GM19468 (cell line): Measurements from ENCODE around the gene RAP2B.
"Not testable (repeated sequence)": the region's sequence is repeated elsewhere in the genome, so short reads cannot be mapped to it uniquely, and the experiment has no call there.

ENCODE experiments used
- ATAC-seq: cut with Tn5 transposase; IDR thresholded peaks from one replicate; pipeline ENCODE4 v1.9.1; 2021; ENCODE audit warnings: mild to moderate bottlenecking, moderate library complexity, moderate number of reproducible peaks; ENCODE audit not compliant: unreplicated experiment; ENCODE audit errors: extremely low read depth

Gene RAP2B

DNA sequence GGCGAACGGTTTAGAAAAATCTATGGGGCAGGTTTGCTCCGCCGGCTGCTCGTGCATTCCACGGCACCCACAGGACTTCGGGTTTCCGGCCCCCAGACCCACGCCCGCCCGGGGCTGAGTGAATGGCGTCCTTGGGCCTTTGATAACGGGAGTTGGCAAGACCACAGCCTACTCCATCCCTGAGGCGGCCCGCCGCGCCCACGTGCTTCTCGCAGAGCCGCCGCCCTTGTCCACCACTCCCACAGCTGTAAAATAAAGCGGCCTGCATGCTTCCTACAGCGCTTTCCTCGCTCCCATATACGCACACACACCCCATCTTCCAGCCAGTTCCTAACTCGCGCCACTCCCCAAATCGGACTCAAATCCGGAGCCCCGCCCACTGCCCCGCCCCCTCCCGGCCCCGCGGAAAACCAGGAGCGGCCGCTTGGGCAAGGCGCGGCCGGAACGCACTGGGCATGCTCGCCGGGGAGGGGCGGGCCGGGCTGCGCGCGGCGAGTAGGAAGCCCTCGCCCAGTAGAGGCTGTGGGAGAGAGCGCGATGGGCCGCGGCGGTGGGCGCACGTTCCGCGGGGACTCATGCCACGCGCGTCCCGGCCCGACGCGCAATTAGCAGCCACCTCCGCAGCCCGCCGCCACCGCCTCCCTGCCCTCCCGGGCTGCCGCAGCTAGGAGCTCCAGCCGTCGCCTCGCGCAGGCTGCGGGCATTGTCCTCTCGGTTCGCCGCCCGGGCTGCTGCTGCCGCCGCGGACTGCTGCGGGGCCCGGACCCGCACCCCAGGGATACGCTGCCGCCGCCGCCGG is at the start of gene RAP2B:
RAP2B (plus strand) TSS at position 513 of the 799 bp plus-strand sequence. CDS start 468 bp downstream, outside the sequence.
- ATAC-seq, result peak; percentile 31

DNA sequence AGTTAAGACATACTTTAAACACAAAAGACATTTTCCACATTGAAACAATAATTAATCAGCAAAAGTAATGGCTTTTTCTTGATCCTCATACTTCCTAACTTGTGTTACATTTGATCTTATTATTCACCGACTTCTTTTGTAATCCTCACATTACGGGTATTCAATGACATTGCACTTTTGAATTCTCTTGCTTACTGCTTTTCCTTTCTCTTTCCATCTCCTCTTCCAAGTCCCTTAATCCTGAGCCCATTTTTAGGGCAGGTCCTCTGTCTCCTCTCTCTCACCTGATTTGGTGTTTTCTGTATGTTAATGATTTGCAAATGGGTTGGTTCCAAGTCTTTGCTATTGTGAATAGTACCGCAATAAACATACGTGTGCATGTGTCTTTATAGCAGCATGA is 48.5 kb upstream of the RAP2B start:
- no peak for ATAC-seq

DNA sequence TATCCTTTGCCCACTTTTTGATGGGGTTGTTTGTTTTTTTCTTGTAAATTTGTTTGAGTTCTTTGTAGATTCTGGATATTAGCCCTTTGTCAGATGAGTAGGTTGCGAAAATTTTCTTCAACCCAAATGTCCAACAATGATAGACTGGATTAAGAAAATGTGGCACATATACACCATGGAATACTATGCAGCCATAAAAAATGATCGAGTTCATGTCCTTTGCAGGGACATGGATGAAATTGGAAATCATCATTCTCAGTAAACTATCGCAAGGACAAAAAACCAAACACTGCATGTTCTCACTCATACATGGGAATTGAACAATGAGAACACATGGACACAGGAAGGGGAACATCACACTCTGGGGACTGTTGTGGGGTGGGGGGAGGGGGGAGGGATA is 47.8 kb upstream of the RAP2B start:
- ATAC-seq, result not testable (repeated sequence)

DNA sequence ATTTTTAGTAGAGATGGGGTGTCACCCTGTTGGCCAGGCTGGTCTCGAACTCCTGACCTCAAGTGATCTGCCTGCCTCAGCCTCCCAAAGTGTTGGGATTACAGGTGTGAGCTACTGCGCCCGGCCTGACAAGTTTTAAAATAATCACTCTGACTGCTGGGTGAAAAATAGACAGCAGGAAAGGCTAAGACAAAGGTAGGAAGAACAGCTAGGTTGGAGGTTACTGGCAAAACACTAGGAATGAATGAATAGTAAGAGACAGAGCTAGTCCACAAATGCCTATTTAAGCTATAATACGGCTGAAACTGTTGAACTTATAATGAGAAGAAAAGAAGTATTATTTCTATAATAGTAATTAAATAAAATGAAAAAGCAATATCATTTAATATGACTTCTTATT is 46.7 kb upstream of the RAP2B start:
- no peak for ATAC-seq

- ATAC-seq, result no peak
These were observed 34.2 kb upstream of the RAP2B start for GRCh38 chr3:153127788-153128187.

DNA sequence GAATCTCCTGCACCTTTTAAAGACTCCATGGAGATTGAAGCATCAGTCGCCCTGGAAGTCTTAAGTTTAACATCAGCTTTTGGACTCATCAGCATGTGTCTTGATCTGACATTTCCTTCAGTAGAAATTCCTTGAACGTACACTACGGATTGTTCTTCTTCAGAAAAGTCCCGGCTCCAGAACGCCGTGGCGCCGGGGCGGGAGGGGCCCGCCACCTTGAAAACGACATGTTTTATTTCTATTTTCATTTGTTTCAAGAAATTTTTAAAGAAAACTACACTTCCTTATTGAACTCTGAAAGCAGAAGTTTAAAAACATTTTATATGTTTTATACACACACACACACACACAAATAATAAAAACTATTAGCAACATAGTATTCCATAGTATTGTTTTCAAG is 32.6 kb upstream of the RAP2B start:
- ATAC-seq, result no peak

DNA sequence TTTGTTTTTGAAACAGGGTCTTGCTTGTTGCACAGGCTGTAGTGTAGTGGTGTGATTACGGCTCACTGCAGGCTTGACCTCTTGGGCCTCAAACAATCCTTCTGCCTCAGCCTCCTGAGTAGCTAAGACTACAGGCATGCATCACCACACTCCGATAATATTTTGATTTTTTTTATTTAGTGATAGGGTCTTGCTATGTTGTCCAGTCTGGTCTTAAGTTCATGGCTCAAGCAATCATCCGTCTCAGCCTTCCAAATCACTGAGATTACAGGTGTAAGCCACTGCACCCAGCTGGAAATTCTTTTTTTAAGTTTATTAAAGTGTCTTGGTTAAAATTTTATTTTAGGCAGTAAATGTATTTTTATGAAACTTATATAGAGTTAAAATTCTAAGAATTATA is 32.2 kb upstream of the RAP2B start:
- ATAC-seq, result no peak

GRCh38 chr3:153130312-153130977 is 31.6 kb upstream of the RAP2B start:
- peak; percentile 60 for ATAC-seq

DNA sequence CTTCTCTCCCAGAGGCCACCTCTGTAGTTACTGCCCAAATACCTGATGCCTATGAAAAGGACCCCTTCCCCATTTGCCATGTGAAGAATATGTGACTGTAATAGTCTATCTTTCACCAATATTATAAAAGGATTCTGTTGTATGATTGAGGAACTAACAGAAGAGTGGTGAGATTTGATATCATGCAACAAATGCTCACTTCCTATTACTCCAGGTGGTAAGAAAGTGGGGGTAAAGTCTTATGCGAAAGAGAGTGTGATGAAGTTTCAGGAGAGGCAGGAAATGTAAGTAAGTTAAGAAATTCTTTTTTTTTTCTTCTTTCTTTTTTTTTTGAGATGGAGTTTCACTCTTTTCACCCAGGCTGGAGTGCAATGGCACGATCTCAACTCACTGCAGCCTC is 24.4 kb upstream of the RAP2B start:
- peak; percentile 31 for ATAC-seq

GRCh38 chr3:153138276-153139210 is 23.5 kb upstream of the RAP2B start:
- ATAC-seq, result peak; percentile 57

DNA sequence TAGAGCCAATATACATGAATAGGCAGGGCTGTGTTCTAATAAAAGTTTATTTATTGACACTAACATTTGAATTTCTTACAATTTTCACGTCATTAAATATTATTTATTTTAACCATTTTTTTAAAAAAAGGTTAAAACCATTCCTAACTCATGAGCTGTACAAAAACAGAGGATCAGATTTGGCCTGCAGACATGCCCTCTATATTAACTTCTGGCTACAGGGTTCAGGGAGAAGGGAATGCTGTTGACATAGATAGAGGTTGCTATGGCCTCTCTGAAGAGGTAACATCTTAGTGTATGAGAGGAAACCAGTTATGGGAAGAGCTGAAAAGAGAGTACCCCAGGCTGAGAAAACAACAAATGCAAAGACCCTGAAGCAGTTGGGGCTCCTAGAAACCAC is 19.1 kb upstream of the RAP2B start:
- no peak for ATAC-seq

- ATAC-seq, result no peak
These were observed 18.0 kb upstream of the RAP2B start for GRCh38 chr3:153144071-153144470.

- no peak for ATAC-seq
These were observed 17.2 kb upstream of the RAP2B start for GRCh38 chr3:153144779-153145178.

DNA sequence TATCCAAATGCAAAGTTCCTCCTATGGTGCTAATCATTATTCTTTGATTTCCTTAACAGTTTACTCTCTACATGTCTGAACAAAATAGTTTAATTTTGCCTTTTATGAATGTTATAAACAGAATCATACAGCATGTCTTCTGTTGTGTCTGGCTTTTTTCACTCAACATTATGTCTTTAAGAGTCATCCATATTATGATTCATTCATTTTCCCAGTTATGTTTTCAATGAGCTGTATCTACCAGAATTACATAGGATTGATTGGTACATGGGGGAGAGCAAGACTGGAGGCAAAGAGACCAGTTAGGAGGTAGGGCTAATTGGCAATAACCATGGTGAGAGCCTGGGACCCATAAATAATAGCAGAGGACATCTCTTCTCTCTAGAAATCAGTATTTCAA is 16.6 kb upstream of the RAP2B start:
- ATAC-seq, result no peak

DNA sequence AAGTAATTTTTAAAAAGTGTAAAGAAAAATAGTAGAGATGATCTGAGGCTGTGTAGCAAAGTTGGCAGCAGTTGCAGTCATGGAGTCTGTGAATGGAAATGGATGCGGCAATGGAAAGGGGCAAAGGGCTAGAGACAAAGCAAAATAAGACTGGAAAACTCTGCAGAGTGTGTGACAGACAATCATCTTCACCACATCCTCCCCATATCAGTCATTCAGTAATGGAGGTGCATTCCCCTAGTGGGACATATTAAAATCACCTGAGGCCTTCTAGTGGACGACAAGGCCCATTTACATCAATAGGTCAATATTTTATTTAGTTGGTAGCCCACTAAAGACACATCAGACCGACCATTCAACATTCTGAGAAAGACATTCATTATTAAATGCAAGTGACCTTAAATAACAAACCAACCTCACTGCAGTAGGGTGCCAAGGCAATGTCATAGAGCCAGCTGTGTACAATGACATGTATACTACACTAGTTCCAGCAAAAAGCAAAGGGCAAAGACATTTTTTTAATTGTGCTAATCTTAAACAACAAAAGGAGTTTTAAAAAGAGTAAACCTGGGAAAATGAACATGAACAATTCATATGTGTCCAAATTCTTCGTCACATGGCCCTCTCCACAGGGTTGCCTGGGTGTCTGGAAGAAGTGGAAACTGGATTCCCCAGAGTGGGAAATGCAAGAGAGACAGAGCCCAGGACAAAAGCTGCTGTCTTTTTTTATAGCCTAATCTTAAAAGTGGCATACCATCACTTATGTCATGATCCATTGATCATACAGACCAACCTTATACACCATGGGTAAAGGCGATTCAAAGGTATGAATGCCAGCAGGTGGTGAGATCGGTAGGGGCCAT is 15.6 kb upstream of the RAP2B start:
- ATAC-seq, result no peak

DNA sequence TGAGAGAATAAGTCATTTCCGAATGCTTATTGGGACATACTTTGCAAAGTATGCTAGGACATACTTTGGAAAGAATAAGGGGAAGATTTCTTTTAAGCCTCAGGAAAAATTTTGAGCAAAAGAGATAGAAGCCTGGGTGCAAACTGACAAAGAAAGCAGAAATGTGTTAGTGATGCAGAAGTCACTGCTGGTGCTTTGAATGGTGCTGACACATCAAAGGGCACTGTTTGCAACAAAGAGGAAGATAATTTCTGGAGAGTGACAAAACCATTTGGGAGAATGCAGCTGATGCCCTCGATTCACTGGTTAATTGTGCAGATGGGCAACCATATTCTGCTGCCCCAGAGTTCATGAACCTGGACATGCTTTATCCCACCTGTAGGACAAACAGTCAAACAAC is 11.0 kb upstream of the RAP2B start:
- no peak for ATAC-seq

DNA sequence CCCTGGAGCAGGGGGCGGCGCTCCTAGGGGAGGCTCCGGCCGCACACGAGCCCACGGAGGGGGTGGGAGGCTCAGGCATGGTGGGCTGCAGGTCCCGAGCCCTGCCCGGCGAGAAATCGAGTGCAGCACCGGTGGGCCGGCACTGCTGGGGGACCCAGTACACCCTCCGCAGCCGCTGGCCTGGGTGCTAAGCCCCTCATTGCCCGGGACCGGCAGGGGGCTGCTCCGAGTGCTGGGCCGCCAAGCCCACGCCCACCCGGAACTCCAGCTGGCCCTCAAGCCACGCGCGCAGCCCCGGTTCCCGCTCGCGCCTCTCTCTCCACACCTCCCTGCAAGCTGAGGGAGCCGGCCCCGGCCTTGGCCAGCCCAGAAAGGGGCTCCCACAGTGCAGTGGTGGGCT is 6.2 kb upstream of the RAP2B start:
- not testable (repeated sequence) for ATAC-seq

GRCh38 chr3:153158189-153158588 is 3.8 kb upstream of the RAP2B start:
- ATAC-seq, result no peak

GRCh38 chr3:153158961-153159735 is 2.9 kb upstream of the RAP2B start:
- ATAC-seq, result no peak
